Stimulated activated CD8-positive, alpha-beta memory T cell treated with anti-CD3 and anti-CD28 coated beads, Interleukin-7, amount 100 ng/mL, for 1 hour (primary cell): ENCODE data around the gene PRR7.
A peak's percentile ranks its signal among the peaks of the same experiment; 100 is the strongest.

Experiments used
- DNase-seq, 2 donors: peaks; one replicate each; pipeline ENCODE4 v3.0.0-alpha.2; 2020; ENCODE audit warnings: low read depth in 2 of 2

PRR7 gene

GRCh38 chr5:177499842-177500241 is 53.2 kb downstream of the PRR7 start:
- DNase-seq: no peak

GRCh38 chr5:177500685-177501522 is 54.3 kb downstream of the PRR7 start:
- peak; percentile 64 to 86 for DNase-seq

- DNase-seq: no peak
These were observed 55.5 kb downstream of the PRR7 start for GRCh38 chr5:177501874-177502678.

- DNase-seq: no peak
These were observed 56.3 kb downstream of the PRR7 start for GRCh38 chr5:177502886-177503285.

GRCh38 chr5:177503351-177504085 is 56.9 kb downstream of the PRR7 start:
- no peak for DNase-seq

GRCh38 chr5:177504086-177505056 is 57.8 kb downstream of the PRR7 start:
- DNase-seq: no peak

GRCh38 chr5:177505075-177505474 is 58.5 kb downstream of the PRR7 start:
- no peak for DNase-seq
